Psoas muscle (tissue), 8 donors: ENCODE data around the gene IPO5. TPM values are rescaled to one million over a fixed set of nuclear protein-coding genes. Genes with fewer than 3 reads are reported as not detected.

Experiments
- ATAC-seq, 4 donors: fragments of 200-7000 bp; cut with Tn5 transposase; one replicate each; pipeline ENCODE4 v1.9.1; 2020; ENCODE audit warnings: moderate library complexity in 3 of 4, mild to moderate bottlenecking in 2 of 4
- DNase-seq, 2 donors: peaks; one replicate each; pipeline ENCODE4 v3.0.0-alpha.2; 2020
- H3K27ac ChIP-seq: fragments of 200-600 bp; one replicate; pipeline ENCODE4 v1.8.0; 2022
- H3K27me3 ChIP-seq, 3 donors: fragments of 200-600 bp in 1 of 3; one replicate each; pipeline versions ENCODE4 v1.6.1 to v1.8.0; 2013 to 2022; ENCODE audit warnings: low read length in 2 of 3, mild to moderate bottlenecking in 2 of 3, moderate library complexity in 1 of 3; ENCODE audit not compliant: insufficient read depth in 3 of 3
- H3K36me3 ChIP-seq, 2 donors: fragments of 200-600 bp in 1 of 2; one replicate each; pipeline versions ENCODE4 v1.6.1 to v1.8.0; 2013 to 2022; ENCODE audit warnings: low read depth in 1 of 2, mild to moderate bottlenecking in 1 of 2, moderate library complexity in 1 of 2; ENCODE audit not compliant: insufficient read depth in 1 of 2
- H3K4me1 ChIP-seq: fragments of 200-600 bp; one replicate; pipeline ENCODE4 v1.8.0; 2022
- H3K4me3 ChIP-seq: fragments of 200-600 bp; one replicate; pipeline ENCODE4 v1.8.0; 2022; ENCODE audit warnings: mild to moderate bottlenecking
- H3K9me3 ChIP-seq: fragments of 200-600 bp; one replicate; pipeline ENCODE4 v1.8.0; 2022
- CTCF ChIP-seq: fragments of 200-600 bp; IDR thresholded peaks from one replicate; pipeline ENCODE4 v1.8.0; 2022; ENCODE audit warnings: antibody characterized with exemption
- WGBS, 3 donors: extraction: QIAGEN DNeasy Blood & Tissue Kit; methylation state at CpG; one replicate each; pipeline versions ENCODE4 v1.1.6 to v1.1.7; 2013; 5-methylcytosine and 5-hydroxymethylcytosine counted together
- intact Hi-C, 2 donors: fragments of 100-400 bp; cut with DNase I; formaldehyde crosslinking; loops; one replicate each; pipeline versions ENCODE4 v1.11.0 to v1.14.2; 2022
- polyA plus RNA-seq, 3 donors: library from polyadenylated mRNA; stranded (reverse); fragments of 200-250 nt; gene quantifications; one replicate each; pipeline ENCODE4 v1.2.3, GENCODE V29; 2013
- total RNA-seq, 4 donors: library from RNA; stranded (reverse); fragmentation: NEBNext Ultra II Directional in 2 of 4; extraction: Animal tissue kit (Norgen Biotek cat#: 25700) in 2 of 4; gene quantifications; one replicate each; pipeline versions ENCODE4 v1.2.1 to v1.2.4, GENCODE V29; 2021 to 2023
- donor health status: healthy with polysubstance abuse.
- donor health status: DM: no; HTN: no; CAD: no; lungs with moderate emphysema.
- donor health status: Bipolar disorder and iron deficiency.
- donor health status: healthy.
- donor health status: DM: yes; HTN: yes; CAD: no.
- donor health status: DM: no; HTN: no; CAD: no.
- donor health status: DM: no; HTN: no; CAD: no.
- donor health status: DM: yes; HTN: yes; CAD: no.

IPO5 gene
- total and polyA plus RNA-seq, 7 donors, result 60.6 to 186 (median 153) TPM

DNA sequence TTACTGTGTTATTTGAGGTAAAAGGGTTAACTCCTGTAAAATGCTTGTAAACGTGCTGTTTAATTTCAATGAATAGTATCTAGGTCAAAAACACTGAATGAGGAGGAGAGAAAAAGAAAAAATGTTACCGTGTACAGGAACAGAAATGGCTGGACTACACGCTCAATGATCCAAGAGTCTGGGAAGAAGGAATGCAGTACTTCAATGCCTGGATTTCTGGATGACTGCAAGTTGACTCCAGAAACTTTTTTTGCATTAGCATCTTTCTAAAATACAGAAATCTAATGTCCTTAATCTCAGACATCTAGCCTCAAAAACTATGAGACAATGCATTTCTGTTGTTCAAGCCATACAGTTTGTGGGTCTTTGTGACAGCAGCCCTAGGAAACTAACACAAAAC is 17.4 kb upstream of the IPO5 start:
- no peaks in the 10 kb centered on the region for H3K27me3 ChIP-seq
- H3K9me3 ChIP-seq, result no peaks in the 10 kb centered on the region
- H3K27ac ChIP-seq, result no peak overlapping the region
- ATAC-seq (no peak), DNase-seq (no peak)
- no peak overlapping the region for H3K4me3 ChIP-seq
- TF ChIP-seq CTCF, result no peak
- no peaks in the 10 kb centered on the region for H3K36me3 ChIP-seq
- intact Hi-C loops, result no loop called here
- no peaks in the 10 kb centered on the region for H3K4me1 ChIP-seq
- 69 to 79% (median 78%) methylated on average over 3 of the region's 3 CpGs for WGBS, 3 donors

DNA sequence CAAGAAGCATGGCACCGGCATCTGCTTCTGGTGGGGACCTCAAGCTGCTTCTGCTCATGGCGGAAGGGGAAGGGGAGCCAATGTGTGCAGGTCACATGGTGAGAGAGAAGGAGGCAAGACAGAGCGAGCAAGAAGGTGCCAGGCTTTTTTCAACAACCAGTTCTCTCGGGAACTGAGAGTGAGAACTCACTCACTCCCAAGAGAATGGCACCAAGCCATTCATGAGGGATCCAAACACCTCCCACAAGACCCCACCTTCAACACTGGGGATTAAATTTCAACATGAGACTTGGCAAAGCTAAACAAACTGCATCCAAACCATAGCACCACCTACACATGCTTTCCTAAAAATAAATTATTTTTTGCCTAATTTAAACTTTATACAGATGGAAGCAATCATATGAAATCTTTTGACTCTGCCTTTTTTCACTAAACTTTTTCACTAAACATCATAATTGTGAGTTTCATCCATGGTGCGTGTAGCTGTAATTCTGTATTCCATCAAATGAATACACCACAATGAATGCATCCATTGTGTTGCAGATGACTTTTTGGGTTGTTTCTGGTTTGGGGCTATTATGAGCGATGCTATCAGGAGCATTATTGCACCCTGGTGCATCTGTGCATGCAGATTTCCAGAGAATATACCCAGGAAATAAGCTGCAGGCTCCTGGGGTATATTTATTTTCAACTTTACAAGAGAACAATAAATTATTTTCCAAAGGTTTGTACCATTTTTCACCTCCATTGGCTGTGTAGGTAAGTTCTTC is 14.6 kb upstream of the IPO5 start:
- no peaks in the 10 kb centered on the region for H3K4me1 ChIP-seq

DNA sequence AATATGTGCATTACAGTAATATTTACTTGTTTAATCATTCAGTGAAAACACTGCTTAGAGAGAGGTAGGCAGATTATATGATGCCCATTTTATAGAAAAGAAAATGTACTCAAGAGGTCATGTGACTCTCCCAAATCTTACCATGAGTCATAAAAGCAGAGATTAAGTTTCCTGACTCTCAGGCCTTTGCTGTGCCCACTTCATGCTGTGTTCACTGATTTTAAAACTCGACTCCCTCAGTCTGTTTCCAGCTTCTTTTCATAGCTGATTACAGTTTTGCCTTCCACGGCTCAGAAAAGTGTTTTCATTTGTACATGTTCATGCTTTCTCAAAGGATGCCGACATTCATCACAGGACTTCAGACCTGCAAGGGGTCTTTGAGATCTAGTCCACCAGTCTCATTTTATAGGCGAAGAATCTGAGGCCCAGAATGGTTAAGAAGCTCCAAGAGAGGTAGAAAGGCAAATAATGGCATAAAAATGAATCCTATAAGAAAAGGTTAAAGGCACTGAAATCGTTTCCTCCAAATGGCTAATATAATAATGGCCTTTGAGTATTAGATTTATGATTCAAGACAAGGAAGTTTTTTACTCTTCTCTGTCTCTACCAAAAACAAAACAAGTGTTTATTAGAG is 9.0 kb upstream of the IPO5 start:
- Histone ChIP-seq H3K9me3 (no peaks in the 10 kb centered on the region), H3K4me3 (no peak overlapping the region), H3K4me1 (no peaks in the 10 kb centered on the region), H3K36me3 (no peaks in the 10 kb centered on the region), H3K27me3 (no peaks in the 10 kb centered on the region), H3K27ac (no peak overlapping the region)
- intact Hi-C loops, result no loop called here
- DNase-seq (no peak), ATAC-seq (no peak)
- no peak for TF ChIP-seq CTCF
- 60 to 61% (median 60%) methylated on average over 5 of the region's 5 CpGs for WGBS, 3 donors

More for the DNA sequence above, 14.6 kb upstream of the IPO5 start:
- no peak for TF ChIP-seq CTCF
- intact Hi-C loops, result no loop called here
- no peaks in the 10 kb centered on the region for H3K27me3 ChIP-seq
- no peaks in the 10 kb centered on the region for H3K9me3 ChIP-seq
- 76 to 82% (median 79%) methylated on average over 6 of the region's 6 CpGs for WGBS, 3 donors
- DNase-seq, result no peak
- no peak overlapping the region for H3K27ac ChIP-seq
- H3K36me3 ChIP-seq, result no peaks in the 10 kb centered on the region
- H3K4me3 ChIP-seq, result no peak overlapping the region
- ATAC-seq, result no peak

- H3K36me3 ChIP-seq, result no peaks in the 10 kb centered on the region
- no peak for ATAC-seq
- no peaks in the 10 kb centered on the region for H3K9me3 ChIP-seq
- no peaks in the 10 kb centered on the region for H3K27me3 ChIP-seq
- no peak overlapping the region for H3K27ac ChIP-seq
- no peak overlapping the region for H3K4me3 ChIP-seq
- no peaks in the 10 kb centered on the region for H3K4me1 ChIP-seq
- TF ChIP-seq CTCF, result no peak
- intact Hi-C loops, result no loop called here
- no peak for DNase-seq
Observed at GRCh38 chr13:97945342-97945741, 8.1 kb upstream of the IPO5 start.
